HL-60 (cell line): ENCODE results near the gene OR10A3.

ENCODE experiments used
- CTCF ChIP-seq: IDR thresholded peaks from one replicate; pipeline ENCODE4 v1.5.1; 2011; ENCODE audit warnings: low read length, control low read depth, inconsistent platforms; ENCODE audit not compliant: insufficient read depth
- POLR2AphosphoS5 ChIP-seq: IDR thresholded peaks from 2 replicates; pipeline ENCODE4 v1.6.1; 2012; ENCODE audit warnings: low read depth

DNA sequence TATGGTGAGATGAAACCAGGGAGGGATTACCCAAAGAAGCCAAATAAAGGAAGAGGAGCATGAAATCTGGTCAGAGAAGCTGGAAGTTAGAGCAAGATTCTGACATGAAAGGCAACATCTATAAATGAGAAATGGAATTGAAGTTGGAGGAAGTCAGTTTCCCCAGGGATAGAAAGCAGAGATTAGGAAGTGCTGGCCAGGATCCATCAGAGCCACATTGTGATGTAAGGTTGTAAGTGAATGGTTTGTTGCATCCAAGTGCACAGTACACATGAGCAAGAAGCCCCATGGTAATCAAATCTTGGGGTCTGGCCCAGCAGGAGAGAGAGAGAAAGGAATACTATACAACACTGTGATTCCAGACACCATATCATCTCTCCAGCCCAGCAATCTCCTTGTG is 30.3 kb upstream of the OR10A3 start:
- TF ChIP-seq CTCF (no peak), POLR2AphosphoS5 (no peak)
